Measurements from ENCODE around the gene SLC39A7.

GRCh38 chr6:33212857-33213165 is 12.1 kb downstream of the SLC39A7 start:
- TF ChIP-seq, protein P1, sequence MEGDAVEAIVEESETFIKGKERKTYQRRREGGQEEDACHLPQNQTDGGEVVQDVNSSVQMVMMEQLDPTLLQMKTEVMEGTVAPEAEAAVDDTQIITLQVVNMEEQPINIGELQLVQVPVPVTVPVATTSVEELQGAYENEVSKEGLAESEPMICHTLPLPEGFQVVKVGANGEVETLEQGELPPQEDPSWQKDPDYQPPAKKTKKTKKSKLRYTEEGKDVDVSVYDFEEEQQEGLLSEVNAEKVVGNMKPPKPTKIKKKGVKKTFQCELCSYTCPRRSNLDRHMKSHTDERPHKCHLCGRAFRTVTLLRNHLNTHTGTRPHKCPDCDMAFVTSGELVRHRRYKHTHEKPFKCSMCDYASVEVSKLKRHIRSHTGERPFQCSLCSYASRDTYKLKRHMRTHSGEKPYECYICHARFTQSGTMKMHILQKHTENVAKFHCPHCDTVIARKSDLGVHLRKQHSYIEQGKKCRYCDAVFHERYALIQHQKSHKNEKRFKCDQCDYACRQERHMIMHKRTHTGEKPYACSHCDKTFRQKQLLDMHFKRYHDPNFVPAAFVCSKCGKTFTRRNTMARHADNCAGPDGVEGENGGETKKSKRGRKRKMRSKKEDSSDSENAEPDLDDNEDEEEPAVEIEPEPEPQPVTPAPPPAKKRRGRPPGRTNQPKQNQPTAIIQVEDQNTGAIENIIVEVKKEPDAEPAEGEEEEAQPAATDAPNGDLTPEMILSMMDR (IDR thresholded peaks at IDR 0.05; ENCODE audit: low read depth, low read length, poor library complexity, severe bottlenecking), result no peak
- no peak for TF ChIP-seq EZH2phosphoT487 (IDR thresholded peaks at IDR 0.05; ENCODE audit: borderline replicate concordance, low read length)
